ENCODE results near the gene CNPPD1.
"Not testable (repeated sequence)": the region's sequence is repeated elsewhere in the genome, so short reads cannot be mapped to it uniquely, and the experiment has no call there.

Gene CNPPD1

GRCh38 chr2:219207884-219208740 lies 31.4 kb upstream of the CNPPD1 start:
- DNase-seq: no peak

- no peak for DNase-seq
Observed at GRCh38 chr2:219207134-219207883, 30.6 kb upstream of the CNPPD1 start.

GRCh38 chr2:219206328-219207133 lies 29.8 kb upstream of the CNPPD1 start, which contains the start of gene ZFAND2B:
Gene ZFAND2B, plus strand, starts transcription at chr2:219206782. Its CDS starts 206 bp downstream, at chr2:219206988.
- DNase-seq: peak; percentile 92 to 95

- no peak for DNase-seq
Observed at GRCh38 chr2:219205981-219206327, 29.2 kb upstream of the CNPPD1 start.

GRCh38 chr2:219205165-219205538 lies 28.4 kb upstream of the CNPPD1 start:
- no peak for DNase-seq

- no peak for DNase-seq
Observed at GRCh38 chr2:219204425-219205164, 27.9 kb upstream of the CNPPD1 start.

GRCh38 chr2:219201331-219201730 lies 24.6 kb upstream of the CNPPD1 start:
- DNase-seq: not testable (repeated sequence)

GRCh38 chr2:219200502-219201326 lies 24.0 kb upstream of the CNPPD1 start:
- not testable (repeated sequence) for DNase-seq

GRCh38 chr2:219199470-219200211 lies 22.9 kb upstream of the CNPPD1 start:
- DNase-seq: no peak

GRCh38 chr2:219198974-219199373 lies 22.2 kb upstream of the CNPPD1 start:
- no peak for DNase-seq

GRCh38 chr2:219197388-219197787 lies 20.7 kb upstream of the CNPPD1 start:
- no peak for DNase-seq

- DNase-seq: no peak
Observed at GRCh38 chr2:219186754-219187456, 10.2 kb upstream of the CNPPD1 start.

- no peak for DNase-seq
Observed at GRCh38 chr2:219184121-219184520, 7.4 kb upstream of the CNPPD1 start.

- no peak for DNase-seq
Observed at GRCh38 chr2:219183151-219183772, 6.5 kb upstream of the CNPPD1 start.

GRCh38 chr2:219182331-219183150 lies 5.8 kb upstream of the CNPPD1 start:
- DNase-seq: no peak

GRCh38 chr2:219181531-219181930 lies 4.8 kb upstream of the CNPPD1 start:
- no peak for DNase-seq

- DNase-seq: no peak
Observed at GRCh38 chr2:219180961-219181360, 4.2 kb upstream of the CNPPD1 start.

- DNase-seq: no peak
Observed at GRCh38 chr2:219179601-219180465, 3.1 kb upstream of the CNPPD1 start.

Data from stimulated activated CD4-positive, alpha-beta T cell treated with anti-CD3 and anti-CD28 coated beads, Interleukin-2, amount 100 ng/mL, for 48 hours (primary cell).